Loucy (cell line): ENCODE measurements around the gene ACOXL.

ENCODE experiments used
- EZH2phosphoT487 ChIP-seq: fragments of 200-600 bp; IDR thresholded peaks from 2 replicates; pipeline ENCODE4 v1.6.1; 2018; ENCODE audit warnings: antibody characterized with exemption, mild to moderate bottlenecking, moderate library complexity, borderline replicate concordance
- TF ChIP-seq, protein P1 (sequence below): fragments of 200-600 bp; sonication (generic); conservative IDR thresholded peaks from 2 replicates; pipeline ENCODE4 v1.5.1; 2014; ENCODE audit warnings: mild to moderate bottlenecking, antibody characterized with exemption, low read length

- TF ChIP-seq, protein P1, sequence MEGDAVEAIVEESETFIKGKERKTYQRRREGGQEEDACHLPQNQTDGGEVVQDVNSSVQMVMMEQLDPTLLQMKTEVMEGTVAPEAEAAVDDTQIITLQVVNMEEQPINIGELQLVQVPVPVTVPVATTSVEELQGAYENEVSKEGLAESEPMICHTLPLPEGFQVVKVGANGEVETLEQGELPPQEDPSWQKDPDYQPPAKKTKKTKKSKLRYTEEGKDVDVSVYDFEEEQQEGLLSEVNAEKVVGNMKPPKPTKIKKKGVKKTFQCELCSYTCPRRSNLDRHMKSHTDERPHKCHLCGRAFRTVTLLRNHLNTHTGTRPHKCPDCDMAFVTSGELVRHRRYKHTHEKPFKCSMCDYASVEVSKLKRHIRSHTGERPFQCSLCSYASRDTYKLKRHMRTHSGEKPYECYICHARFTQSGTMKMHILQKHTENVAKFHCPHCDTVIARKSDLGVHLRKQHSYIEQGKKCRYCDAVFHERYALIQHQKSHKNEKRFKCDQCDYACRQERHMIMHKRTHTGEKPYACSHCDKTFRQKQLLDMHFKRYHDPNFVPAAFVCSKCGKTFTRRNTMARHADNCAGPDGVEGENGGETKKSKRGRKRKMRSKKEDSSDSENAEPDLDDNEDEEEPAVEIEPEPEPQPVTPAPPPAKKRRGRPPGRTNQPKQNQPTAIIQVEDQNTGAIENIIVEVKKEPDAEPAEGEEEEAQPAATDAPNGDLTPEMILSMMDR, result no peak
- no peak for TF ChIP-seq EZH2phosphoT487
Measured at GRCh38 chr2:110997331-110998045, 265.1 kb downstream of the ACOXL start.
